Measurements from ENCODE around the gene WBP1L. TPM values are rescaled to one million over a fixed set of nuclear protein-coding genes. Genes with fewer than 3 reads are reported as not detected.

The WBP1L gene
- total and polyA plus RNA-seq, 2 of the 13 experiments (the other 11 are each of a cell fraction or from before 2014, with no cell fraction given): 8.3 to 12.3 TPM

GRCh38 chr10:102778781-102779180 is 35.0 kb downstream of the WBP1L start:
- FAIRE-seq: no peak
- Histone ChIP-seq H3K27ac (ENCODE audit: extremely low read length, insufficient read depth, low read length) (no peak overlapping the region), H3K9me3 (ENCODE audit: low read length) (no peaks in the 10 kb centered on the region), H3K79me2 (ENCODE audit: insufficient read depth, low read length) (no peaks in the 10 kb centered on the region), H4K20me1 (ENCODE audit: insufficient read depth, low read length) (no peaks in the 10 kb centered on the region), H2AFZ (ENCODE audit: low read length) (no peak overlapping the region), H3K4me1 (ENCODE audit: insufficient read depth, low read length) (peaks cover 64% of the 10 kb centered on the region), H3K36me3 (replicated peaks in 1 of 2; ENCODE audit: control insufficient read depth in 1 of 2, insufficient read depth in 2 of 2, low read length in 2 of 2) (0 out of 5 replicates have a peak, but pooled peaks cover 0 to 1% of the 10 kb centered on the region in 2 experiments), H3K9ac (ENCODE audit: insufficient read depth, low read depth, low read length) (no peak overlapping the region), H3K27me3 (ENCODE audit: control insufficient read depth in 1 of 2, insufficient read depth in 2 of 2, low read length in 2 of 2) (no peaks in the 10 kb centered on the region; a peak in 1 of 5 replicates), H3K4me3 (replicated peaks in 1 of 3; ENCODE audit: insufficient read depth in 1 of 3, low read depth in 2 of 3, low read length in 3 of 3) (no peak overlapping the region), H3K4me2 (ENCODE audit: low read depth, low read length) (no peak overlapping the region)
- BruUV-seq (replicated peaks): no TSS peak
- intact Hi-C loops (cut with micrococcal nuclease; ENCODE audit: unreplicated experiment) (loop anchor here (5.0 kb wide), 1 partner anchor 36 kb away; the partner anchor contains the start of gene WBP1L), in situ Hi-C loops (cut with HindIII; ENCODE audit: extremely low pct_ligation_motif_present, low pct_unique_long_range_greater_than_20kb) (no loop called here)
- POLR2A ChIA-PET: interaction anchor here (1.4 kb wide), 1 partner anchor 10 kb away, joined by 4 read pairs; no protein-coding TSS in a partner anchor
- no peak for ATAC-seq
- WGBS (ENCODE audit: low lambda C conversion rate): 85% methylated on average over 2 of the region's 2 CpGs
- TF ChIP-seq ZNF333 (CRISPR knock-in tag; IDR thresholded peaks at IDR 0.05; ENCODE audit: borderline replicate concordance): no peak
- no peak for TF ChIP-seq POGK (CRISPR knock-in tag; conservative IDR thresholded peaks at IDR 0.05)
- no peak for TF ChIP-seq MXD1 (CRISPR knock-in tag; IDR thresholded peaks at IDR 0.05)
- no peak for TF ChIP-seq MXI1 (IDR thresholded peaks at IDR 0.05; ENCODE audit: borderline replicate concordance, low read depth, low read length)
- TF ChIP-seq DMAP1 (CRISPR knock-in tag; IDR thresholded peaks at IDR 0.05): no peak
- TF ChIP-seq ZNF281 (CRISPR knock-in tag; IDR thresholded peaks at IDR 0.05; ENCODE audit: borderline replicate concordance): no peak
- TF ChIP-seq MEF2D (CRISPR knock-in tag; IDR thresholded peaks at IDR 0.05): no peak
- TF ChIP-seq ZBTB46 (CRISPR knock-in tag; IDR thresholded peaks at IDR 0.05; ENCODE audit: borderline replicate concordance): no peak
- no peak for TF ChIP-seq ARNT2 (CRISPR knock-in tag; IDR thresholded peaks at IDR 0.05; ENCODE audit: low read depth)
- TF ChIP-seq PRPF4 (IDR thresholded peaks at IDR 0.05; ENCODE audit: low read depth, low read length, poor library complexity, severe bottlenecking): no peak
- CTCF ChIA-PET (ENCODE audit: low intra/inter-chr PET ratio, low total read pairs): no interaction called here
- DNase-seq (ENCODE audit: low spot score): no peak
